Prostate gland (tissue), 2 donors: Measurements from ENCODE around the gene RECQL5. TPM values are rescaled to one million over a fixed set of nuclear protein-coding genes. Genes with fewer than 3 reads are reported as not detected.

Experiments
- DNase-seq: peaks from one replicate; pipeline ENCODE4 v3.0.0-alpha.2; 2019; ENCODE audit warnings: low spot score
- H3K27ac ChIP-seq, 2 donors: fragments of 200-600 bp; sonication (generic); 2 replicates each; pipeline ENCODE4 v1.5.1; 2017 to 2019
- H3K27me3 ChIP-seq: fragments of 200-600 bp; sonication (generic); replicated peaks from 2 replicates; pipeline ENCODE4 v1.5.1; 2019; ENCODE audit not compliant: insufficient read depth
- H3K36me3 ChIP-seq, 2 donors: fragments of 200-600 bp; sonication (generic); 1 replicate in 1 of 2; 2 replicates in 1 of 2; pipeline versions ENCODE4 v1.5.1 to v1.8.1; 2017 to 2019
- H3K4me1 ChIP-seq: fragments of 200-600 bp; sonication (generic); replicated peaks from 2 replicates; pipeline ENCODE4 v1.5.1; 2019
- H3K4me3 ChIP-seq, 2 donors: fragments of 200-600 bp; sonication (generic); 2 replicates each; pipeline ENCODE4 v1.5.1; 2017 to 2019
- H3K9me3 ChIP-seq: fragments of 200-600 bp; sonication (generic); 2 replicates; pipeline ENCODE4 v1.5.1; 2017
- POLR2A ChIP-seq: fragments of 450-650 bp; IDR thresholded peaks from one replicate; pipeline ENCODE4 v1.6.1; 2016; ENCODE audit warnings: antibody characterized with exemption, mild to moderate bottlenecking
- POLR2AphosphoS5 ChIP-seq: sonication (generic); formaldehyde crosslinking; IDR thresholded peaks from one replicate; pipeline ENCODE4 v1.6.1; 2017; ENCODE audit warnings: antibody characterized with exemption
- WGBS: methylation state at CpG from one replicate; pipeline ENCODE4 v1.1.5; 2018; 5-methylcytosine and 5-hydroxymethylcytosine counted together
- intact Hi-C: fragments of 100-400 bp; cut with DNase I; formaldehyde crosslinking; loops from one replicate; pipeline ENCODE4 v1.14.2; 2022
- total RNA-seq, 2 donors: library from RNA; depleted of rRNA; stranded (reverse); fragments of >200 nt; gene quantifications; one replicate each; pipeline ENCODE4 v1.1.0, GENCODE V29; 2016
- TF ChIP-seq, protein P1 (sequence below), 4 experiments: fragments of 200-600 bp in 2 of 4; fragments of 450-650 bp in 2 of 4; sonication (generic) in 2 of 4; IDR thresholded peaks; 1 replicate in 3 of 4; 2 replicates in 1 of 4; pipeline ENCODE4 v1.5.1; 2016 to 2019; ENCODE audit warnings: antibody characterized with exemption in 4 of 4, mild to moderate bottlenecking in 2 of 4, moderate library complexity in 2 of 4

Gene RECQL5
- total RNA-seq, 2 donors from 2014 or later, result 33.6 to 132 TPM

GRCh38 chr17:75610103-75610984, 56.6 kb downstream of the RECQL5 start:
- no peaks in the 10 kb centered on the region for H3K4me1 ChIP-seq
- H3K27ac ChIP-seq, result no peak overlapping the region
- intact Hi-C loops, result no loop called here
- TF ChIP-seq POLR2A, result no peak
- TF ChIP-seq, protein P1, sequence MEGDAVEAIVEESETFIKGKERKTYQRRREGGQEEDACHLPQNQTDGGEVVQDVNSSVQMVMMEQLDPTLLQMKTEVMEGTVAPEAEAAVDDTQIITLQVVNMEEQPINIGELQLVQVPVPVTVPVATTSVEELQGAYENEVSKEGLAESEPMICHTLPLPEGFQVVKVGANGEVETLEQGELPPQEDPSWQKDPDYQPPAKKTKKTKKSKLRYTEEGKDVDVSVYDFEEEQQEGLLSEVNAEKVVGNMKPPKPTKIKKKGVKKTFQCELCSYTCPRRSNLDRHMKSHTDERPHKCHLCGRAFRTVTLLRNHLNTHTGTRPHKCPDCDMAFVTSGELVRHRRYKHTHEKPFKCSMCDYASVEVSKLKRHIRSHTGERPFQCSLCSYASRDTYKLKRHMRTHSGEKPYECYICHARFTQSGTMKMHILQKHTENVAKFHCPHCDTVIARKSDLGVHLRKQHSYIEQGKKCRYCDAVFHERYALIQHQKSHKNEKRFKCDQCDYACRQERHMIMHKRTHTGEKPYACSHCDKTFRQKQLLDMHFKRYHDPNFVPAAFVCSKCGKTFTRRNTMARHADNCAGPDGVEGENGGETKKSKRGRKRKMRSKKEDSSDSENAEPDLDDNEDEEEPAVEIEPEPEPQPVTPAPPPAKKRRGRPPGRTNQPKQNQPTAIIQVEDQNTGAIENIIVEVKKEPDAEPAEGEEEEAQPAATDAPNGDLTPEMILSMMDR (IDR thresholded peaks at IDR 0.05), result no peak
- no peak for TF ChIP-seq POLR2AphosphoS5
- no peak overlapping the region for H3K4me3 ChIP-seq
- no peak for DNase-seq
- no peaks in the 10 kb centered on the region for H3K27me3 ChIP-seq
- WGBS, result 92% methylated on average over 25 of the region's 25 CpGs
- H3K36me3 ChIP-seq, result no peaks in the 10 kb centered on the region
- no peaks in the 10 kb centered on the region for H3K9me3 ChIP-seq

DNA sequence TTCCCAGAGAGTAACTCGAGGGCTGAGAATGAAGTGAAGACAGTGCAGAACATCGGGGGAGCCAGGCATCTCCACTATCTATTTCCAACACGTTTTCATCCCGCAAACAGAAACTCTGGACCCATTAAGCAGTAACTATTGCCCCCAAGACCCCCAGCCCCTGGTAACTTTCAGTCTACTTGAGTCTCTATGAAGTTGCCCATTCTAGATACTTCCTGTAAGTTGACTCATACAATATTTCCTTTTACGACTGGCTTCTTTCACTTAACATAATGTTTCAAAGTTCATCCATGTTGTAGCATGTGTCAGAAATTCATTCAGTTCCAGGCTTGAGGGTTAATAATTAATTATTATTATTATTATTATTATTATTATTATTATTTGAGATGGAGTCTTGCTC, 59.9 kb downstream of the RECQL5 start:
- Histone ChIP-seq H3K9me3 (no peaks in the 10 kb centered on the region), H3K4me3 (no peak overlapping the region), H3K27ac (no peak overlapping the region), H3K36me3 (no peaks in the 10 kb centered on the region), H3K4me1 (no peaks in the 10 kb centered on the region), H3K27me3 (no peaks in the 10 kb centered on the region)
- no peak for DNase-seq
- WGBS, result 92% methylated on average over 5 of the region's 5 CpGs
- TF ChIP-seq POLR2AphosphoS5, result no peak
- intact Hi-C loops, result no loop called here

DNA sequence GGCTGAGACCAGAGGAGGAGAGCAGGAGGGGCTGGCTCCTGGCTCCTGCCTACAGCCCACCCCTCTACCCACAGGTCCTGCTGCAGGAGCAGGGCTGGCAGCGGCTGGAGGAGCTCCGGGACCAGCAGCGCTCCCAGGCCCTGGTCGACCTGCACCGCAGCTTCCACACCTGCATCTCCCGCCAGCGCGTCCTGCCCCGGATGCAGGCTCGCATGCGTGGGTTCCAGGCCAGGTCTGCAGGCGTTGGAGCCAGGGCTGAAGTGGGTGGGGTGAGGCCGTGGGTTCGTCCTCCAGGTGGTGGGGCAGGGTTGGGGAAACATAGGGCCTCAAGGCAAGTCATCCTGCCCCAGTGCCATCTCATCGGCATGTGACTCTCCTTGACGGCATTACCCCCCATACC, 61.2 kb downstream of the RECQL5 start:
- H3K27ac ChIP-seq, result no peak overlapping the region
- H3K4me3 ChIP-seq, result no peak overlapping the region
- H3K4me1 ChIP-seq, result no peaks in the 10 kb centered on the region
- no peaks in the 10 kb centered on the region for H3K27me3 ChIP-seq
- TF ChIP-seq, protein P1 (IDR thresholded peaks at IDR 0.05), result no peak
- TF ChIP-seq POLR2AphosphoS5 (no peak), POLR2A (no peak)
- no peak for DNase-seq
- WGBS, result 80% methylated on average over 16 of the region's 16 CpGs
- no peaks in the 10 kb centered on the region for H3K36me3 ChIP-seq
- H3K9me3 ChIP-seq, result no peaks in the 10 kb centered on the region
- intact Hi-C loops, result no loop called here

DNA sequence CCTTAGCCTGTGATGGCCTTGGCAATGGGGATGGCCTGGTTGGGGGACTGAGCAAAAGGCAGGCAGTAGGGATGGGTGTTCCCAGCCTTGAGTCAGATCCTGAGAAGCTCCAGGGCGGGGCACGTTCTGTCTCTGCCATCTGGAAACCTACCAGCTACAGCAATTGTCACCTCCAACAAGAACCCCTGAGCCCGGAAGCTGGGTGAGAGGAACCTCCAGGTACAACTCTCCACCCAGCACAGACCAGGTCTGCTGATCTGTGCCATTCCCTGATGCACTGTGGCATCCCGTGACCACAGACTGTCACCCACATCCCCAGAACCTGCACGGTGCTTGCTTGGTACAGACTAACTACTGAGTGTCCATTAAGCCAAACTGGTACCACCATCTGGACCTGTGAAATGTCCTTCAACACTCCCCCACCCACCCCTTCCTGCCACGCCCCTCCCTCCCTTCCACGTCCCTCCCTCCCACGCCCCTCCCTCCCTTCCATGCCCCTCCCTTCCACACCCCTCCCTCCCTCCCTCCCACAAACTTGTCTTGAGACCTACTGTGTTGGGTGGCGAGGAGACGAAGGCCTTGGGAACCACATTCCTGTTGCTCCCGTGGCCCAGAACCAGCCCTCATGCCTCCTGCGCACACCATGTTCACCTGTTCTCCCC, 62.8 kb downstream of the RECQL5 start:
- intact Hi-C loops, result no loop called here
- WGBS, result 67% methylated on average over 12 of the region's 12 CpGs
- no peaks in the 10 kb centered on the region for H3K4me1 ChIP-seq
- no peaks in the 10 kb centered on the region for H3K27me3 ChIP-seq
- no peaks in the 10 kb centered on the region for H3K9me3 ChIP-seq
- no peak overlapping the region for H3K27ac ChIP-seq
- DNase-seq, result no peak
- no peak overlapping the region for H3K4me3 ChIP-seq
- TF ChIP-seq POLR2A, result no peak
- no peak for TF ChIP-seq POLR2AphosphoS5
- TF ChIP-seq, protein P1 (IDR thresholded peaks at IDR 0.05), result no peak
- no peaks in the 10 kb centered on the region for H3K36me3 ChIP-seq

- Histone ChIP-seq H3K4me3 (no peak overlapping the region), H3K36me3 (no peaks in the 10 kb centered on the region), H3K27me3 (no peaks in the 10 kb centered on the region), H3K4me1 (no peaks in the 10 kb centered on the region), H3K9me3 (no peaks in the 10 kb centered on the region), H3K27ac (no peak overlapping the region)
- intact Hi-C loops, result no loop called here
- no peak for DNase-seq
- WGBS, result 79% methylated on average over 9 of the region's 9 CpGs
- TF ChIP-seq POLR2A, result no peak
Observed at GRCh38 chr17:75603123-75603522, 63.8 kb downstream of the RECQL5 start.
